NCI-H2227 (cell line): ENCODE results near the gene PNPLA3.

Experiments
- DNase-seq: peaks from one replicate; lab custom pipeline; 2025; ENCODE audit not compliant: unreplicated experiment; lab: John Stamatoyannopoulos, UW

The PNPLA3 gene

DNA sequence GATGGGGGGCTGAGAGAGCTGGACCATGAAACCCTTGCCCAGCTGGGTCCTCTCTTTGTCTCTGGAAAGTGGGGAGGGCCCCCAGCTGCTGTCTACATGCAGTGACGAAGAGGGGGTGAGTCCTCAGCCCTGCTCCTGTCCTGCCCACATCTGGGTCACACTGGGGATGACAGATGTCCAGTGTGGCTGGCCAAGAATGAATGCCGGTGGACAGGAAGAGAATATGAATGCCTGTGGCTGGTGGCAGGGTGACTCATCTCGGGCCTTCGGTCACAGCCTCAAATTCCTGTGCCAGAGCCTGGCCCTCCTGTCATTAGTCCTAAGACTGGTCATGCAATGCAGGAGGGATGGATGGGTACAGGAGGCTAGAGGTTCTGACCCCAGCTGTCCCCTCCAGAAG, 2.2 kb upstream of the PNPLA3 start:
- DNase-seq, result no peak

DNA sequence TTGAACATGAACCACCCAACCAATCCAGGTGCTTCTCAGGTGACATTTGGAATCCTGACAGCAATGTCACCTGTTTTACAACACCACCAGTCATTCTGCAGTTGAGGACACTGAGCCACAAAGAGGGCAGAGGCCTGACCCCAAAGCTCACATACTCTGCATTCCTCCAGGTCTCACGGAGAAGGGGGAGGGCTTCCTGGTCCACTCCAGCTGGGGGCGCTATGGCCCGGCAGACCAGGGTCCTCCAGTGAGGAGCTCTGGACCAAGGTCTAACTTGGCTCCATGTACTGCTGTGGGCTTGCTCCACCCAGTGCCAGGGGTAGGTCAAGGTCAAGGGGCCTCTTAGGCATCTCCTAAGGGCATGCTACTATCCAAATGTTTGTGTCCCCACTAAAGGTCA, 1.5 kb upstream of the PNPLA3 start:
- no peak for DNase-seq

DNA sequence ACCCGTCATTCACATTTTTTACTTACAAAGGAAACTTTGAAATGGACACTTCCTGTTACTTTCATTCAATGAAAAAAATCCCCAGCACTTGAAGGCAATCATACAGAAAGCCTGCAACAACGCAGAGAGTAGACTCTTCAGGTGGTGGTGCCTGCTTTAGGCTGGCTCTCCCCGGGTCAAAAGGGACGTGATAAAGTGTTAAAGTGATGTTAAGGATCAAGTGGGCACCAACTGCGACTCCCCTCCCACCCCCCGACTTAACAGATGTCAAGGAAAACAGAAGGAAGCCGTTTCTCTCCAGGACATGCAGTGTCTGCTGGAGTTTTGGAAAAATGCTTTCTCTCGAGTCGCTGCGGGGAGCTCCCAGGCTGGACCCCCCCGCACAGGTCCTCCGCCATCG, 414 bp upstream of the PNPLA3 start:
- DNase-seq, result peak; percentile 71

DNA sequence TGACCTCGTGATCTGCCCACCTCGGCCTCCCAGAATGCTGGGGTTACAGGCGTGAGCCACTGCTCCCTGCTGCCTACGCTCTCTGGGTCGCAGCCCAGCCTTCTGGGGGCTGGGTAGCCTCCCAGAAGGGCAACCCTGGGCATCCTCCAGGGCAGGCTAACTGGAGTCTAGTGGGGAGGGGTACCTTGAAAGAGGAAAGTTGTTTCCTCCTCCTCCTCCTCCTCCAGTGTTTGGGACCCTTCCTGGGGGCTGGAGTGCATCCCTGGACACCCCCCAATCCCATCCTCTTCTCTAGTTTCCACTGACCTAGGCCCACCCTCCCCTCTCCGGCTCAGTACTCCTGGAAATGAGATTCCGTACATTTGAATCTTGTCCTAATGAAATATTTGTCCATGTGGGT, 1.3 kb downstream of the PNPLA3 start:
- DNase-seq, result no peak

DNA sequence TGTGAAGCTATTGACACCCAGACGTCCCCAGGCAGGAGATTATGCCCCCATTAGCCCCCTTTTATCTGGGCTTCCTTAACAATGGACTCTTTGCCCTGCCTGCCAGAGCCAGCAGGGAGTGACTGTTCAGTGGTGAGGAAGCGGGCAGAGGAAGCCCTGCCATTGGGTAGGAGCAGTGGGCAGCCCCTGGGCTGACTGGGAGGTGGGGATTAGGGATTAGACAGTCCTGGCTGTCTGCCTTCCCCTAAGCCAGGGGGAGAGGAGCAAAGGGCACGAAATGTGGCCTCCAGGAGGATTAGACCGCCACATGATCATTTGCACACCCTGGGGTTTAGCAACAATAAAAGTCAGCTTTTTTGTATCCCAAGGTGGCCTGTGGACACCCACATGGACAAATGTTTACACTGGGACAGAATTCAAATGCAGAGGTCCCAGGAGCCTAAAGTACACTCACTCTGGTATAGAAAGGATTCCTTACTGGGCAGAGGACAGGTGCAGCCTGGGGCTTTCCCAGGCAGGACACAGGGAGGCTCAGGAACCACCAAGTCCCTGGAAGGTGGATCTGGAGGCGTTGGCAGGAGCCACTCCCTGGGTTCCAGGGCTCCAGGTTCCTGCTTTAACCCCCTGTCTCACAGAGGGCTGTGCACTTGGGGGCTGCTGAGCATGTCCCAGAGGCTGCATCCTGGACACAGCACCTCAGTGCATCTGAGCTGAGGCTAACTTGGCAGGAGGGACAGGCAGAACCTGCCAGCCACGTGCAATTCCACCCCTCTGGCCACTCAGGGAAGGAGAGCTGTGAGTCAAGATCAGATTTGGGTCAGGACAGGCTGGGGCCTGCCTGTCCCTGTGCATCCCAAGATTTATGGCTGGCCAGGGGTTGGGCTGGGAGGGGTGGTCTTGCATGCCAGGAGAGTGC, 2.1 kb downstream of the PNPLA3 start:
- peak; percentile 26 for DNase-seq

DNA sequence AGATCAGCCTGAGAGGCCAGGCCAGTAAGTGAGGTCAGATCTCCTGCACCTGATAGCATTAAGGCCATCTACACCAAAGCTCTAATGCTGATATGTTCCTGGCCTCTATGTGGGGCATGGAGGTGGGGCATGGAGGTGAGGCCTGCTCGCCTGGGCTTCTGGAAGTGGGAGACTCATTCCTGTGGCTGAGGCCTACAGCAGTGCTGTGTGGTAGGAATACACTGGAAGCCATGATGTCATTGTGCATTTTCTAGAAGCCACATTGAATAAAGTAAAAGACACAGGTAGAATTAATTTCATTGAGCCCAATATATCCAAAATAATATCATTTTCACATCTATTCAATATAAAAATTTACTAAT, 2.7 kb downstream of the PNPLA3 start:
- DNase-seq, result no peak

DNA sequence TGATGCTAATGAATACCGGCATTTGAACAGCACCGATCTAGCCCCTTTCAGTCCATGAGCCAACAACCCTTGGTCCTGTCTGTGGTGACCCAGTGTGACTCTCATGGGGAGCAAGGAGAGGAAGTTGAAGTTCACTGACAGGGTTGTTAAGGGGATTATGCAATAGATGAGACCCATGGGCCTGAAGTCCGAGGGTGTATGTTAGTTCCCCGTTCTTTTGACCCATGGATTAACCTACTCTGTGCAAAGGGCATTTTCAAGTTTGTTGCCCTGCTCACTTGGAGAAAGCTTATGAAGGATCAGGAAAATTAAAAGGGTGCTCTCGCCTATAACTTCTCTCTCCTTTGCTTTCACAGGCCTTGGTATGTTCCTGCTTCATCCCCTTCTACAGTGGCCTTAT, 4.9 kb downstream of the PNPLA3 start:
- DNase-seq, result no peak

DNA sequence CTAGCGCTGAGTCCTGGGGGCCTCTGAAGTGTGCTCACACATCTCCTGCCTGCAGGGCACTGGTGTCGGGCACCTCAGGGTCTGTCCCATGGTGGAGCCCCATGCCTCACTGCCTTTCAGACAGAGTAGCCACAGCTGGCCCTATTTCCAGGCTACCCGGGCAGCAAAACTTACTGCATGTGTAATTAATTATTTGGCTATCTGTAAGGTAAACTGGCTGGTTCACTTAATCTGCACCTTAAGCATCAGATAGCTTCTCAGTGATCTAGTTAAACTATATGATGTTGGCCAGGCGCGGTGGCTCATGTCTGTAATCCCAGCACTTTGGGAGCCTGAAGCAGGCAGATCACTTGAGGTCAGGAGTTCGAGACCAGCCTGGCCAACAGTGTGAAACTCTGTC, 5.3 kb downstream of the PNPLA3 start:
- DNase-seq, result no peak

DNA sequence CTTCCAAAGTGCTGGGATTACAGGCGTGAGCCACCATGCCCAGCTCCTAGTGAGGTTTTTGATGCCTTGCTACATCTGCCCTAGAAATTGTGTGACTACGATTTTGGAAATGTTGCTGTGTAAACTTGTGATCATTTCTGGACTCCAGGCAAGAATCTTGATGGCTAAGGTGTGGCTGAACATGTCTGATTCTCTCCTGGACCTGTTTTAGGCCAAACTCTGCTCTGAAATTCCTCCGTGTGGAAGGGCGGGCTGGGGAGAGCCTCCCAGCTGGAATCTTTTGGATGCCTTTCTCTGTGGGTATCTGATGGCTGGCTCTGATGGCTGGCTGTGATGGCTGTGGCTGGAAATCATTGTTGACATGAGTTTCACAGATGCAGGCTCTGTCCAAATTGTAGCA, 8.2 kb downstream of the PNPLA3 start:
- DNase-seq, result no peak

DNA sequence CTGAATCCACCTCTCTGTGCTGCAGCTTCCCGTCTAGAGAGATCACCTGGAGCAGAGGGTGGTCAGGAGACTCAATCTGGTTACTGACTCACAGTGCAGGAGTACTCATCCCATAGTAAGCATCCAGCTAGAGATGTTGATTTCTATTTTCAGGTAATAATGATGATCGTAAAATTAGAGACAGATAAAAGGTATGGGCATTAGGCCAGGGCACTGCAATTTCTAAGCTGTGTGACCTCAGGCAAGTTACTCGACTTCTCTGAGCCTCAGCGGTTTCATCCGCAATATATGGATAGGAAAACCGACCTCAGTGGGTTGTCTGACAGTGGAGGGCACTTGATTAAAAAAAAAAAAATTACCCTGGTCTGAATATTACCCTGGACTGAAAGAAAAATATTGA, 17.8 kb downstream of the PNPLA3 start:
- DNase-seq, result no peak

DNA sequence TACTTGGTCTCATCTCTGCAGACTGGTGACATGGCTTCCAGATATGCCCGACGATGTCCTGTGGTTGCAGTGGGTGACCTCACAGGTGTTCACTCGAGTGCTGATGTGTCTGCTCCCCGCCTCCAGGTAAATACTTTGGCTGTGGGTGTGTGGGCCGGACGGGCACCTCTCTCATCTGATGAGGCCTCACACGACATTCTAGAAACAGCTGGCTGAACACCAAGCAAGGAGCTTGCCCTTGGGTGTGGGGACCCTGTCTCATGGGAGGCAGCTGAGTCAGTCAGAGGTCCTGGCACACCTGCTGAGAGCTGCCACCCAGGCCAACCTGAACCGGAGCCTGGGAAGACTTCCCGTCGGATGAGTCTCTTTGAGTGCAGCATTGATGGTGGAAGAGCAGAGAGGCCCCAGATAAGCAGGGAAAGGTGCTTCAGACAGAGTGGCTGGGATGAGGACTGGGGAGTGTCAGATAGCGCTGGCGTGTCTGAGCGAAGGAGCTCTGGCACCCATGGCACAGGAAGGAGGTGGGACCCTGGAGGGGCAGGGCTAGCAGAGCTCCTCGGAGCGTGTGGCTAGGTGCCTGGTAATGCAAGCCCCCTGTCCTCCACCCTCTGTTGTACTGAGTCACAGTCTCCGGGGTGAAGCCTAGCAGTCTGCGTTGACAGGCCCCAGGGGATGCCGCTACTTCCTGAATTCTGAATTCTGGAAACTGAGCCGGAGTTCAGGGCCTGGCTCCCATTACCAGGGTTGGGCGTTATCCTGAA, 21.2 kb downstream of the PNPLA3 start:
- DNase-seq, result no peak

DNA sequence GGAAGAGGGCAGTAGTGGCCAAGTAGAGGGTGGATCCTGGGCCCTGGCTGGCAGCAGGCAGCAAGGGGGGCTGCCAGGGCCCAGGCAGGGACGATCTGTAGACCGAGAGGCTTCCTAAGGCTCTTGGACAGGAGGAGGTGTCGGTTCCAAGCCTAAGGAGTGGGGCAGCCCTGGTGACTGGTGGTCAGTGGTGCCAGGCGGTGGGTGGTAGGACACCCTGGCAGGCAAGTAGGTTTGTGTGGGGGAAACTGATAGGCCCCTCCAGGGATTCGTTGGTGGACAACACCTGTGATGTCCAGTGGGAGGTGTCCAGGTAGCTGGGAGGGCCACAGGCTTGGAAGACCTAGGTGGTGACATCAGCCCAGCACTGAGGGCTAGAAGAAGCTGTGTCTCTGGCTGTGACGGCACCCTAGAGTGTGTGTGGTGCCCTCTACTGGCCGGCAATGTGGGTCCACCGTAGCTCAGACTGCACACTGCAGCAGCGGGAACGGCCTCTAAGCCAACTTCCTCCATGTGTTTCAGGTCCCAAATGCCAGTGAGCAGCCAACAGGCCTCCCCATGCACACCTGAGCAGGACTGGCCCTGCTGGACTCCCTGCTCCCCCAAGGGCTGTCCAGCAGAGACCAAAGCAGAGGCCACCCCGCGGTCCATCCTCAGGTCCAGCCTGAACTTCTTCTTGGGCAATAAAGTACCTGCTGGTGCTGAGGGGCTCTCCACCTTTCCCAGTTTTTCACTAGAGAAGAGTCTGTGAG, 22.2 kb downstream of the PNPLA3 start:
- DNase-seq, result peak; percentile 5

DNA sequence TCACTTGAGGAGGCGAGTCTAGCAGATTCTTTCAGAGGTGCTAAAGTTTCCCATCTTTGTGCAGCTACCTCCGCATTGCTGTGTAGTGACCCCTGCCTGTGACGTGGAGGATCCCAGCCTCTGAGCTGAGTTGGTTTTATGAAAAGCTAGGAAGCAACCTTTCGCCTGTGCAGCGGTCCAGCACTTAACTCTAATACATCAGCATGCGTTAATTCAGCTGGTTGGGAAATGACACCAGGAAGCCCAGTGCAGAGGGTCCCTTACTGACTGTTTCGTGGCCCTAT, 22.7 kb downstream of the PNPLA3 start:
- peak; percentile 9 for DNase-seq

DNA sequence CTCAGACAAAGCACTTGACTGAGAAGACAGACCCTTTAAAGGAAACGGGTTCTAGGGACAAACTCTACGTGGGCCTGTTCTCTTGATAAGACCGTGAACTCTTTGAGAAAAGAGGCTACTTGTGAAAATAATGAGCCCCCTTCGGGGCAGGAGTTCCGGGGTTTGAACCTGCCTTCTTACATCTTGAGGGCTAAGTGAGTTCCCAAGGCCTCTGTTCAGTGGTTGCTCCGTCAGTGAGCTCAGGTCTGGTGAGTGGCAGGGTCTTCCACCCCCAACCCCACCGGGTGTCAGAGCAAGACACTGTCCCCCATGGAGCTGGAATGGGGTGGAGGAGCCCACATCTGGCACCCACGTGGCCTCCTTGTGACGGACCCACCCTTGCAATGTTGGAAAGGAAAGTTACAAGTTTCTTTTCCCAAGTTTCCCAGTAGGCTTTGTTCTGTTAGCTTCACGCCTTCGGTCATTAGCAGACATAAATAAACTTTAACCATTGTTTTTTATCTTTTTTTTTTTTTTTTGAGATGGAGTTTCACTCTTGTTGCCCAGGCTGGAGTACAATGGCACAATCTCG, 25.3 kb downstream of the PNPLA3 start:
- no peak for DNase-seq

DNA sequence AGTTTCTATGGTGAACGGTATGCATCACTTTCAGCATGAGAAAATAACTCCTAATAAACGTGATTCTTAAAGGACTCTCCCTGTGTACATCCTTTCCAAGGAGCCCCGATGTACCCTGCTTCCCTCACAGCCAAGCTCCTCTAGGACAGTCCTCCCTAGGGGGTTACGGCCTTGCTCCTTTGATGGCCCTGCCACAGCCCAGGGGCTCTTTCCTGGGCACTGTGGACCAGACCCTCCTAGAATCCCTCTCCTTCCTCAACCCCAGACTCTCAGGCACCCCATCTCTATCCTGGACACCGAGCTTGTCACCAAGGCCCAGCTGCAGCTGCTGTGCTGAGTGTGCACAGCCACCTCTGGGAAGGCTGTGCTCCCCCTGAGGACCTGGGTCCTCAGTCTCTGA, 27.8 kb downstream of the PNPLA3 start:
- DNase-seq, result no peak

DNA sequence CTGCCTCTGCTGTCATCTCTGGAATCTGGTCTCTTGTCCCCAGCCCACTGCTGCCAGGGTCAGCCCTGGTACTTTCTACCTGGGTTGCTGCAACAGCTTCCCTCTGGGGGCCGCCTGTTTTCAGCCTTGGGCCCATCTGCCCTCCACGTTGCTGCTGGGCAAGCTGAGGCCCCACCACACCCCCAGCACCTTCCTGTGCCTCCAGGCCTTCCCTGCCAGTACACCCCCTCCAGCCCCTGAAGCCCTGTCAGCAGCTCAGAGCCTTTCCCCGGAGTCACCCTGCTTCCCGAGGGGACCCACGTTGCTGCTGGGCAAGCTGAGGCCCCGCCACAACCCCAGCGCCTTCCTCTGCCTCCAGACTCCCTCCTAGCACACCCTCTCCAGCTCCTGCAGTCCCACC, 28.4 kb downstream of the PNPLA3 start:
- no peak for DNase-seq

DNA sequence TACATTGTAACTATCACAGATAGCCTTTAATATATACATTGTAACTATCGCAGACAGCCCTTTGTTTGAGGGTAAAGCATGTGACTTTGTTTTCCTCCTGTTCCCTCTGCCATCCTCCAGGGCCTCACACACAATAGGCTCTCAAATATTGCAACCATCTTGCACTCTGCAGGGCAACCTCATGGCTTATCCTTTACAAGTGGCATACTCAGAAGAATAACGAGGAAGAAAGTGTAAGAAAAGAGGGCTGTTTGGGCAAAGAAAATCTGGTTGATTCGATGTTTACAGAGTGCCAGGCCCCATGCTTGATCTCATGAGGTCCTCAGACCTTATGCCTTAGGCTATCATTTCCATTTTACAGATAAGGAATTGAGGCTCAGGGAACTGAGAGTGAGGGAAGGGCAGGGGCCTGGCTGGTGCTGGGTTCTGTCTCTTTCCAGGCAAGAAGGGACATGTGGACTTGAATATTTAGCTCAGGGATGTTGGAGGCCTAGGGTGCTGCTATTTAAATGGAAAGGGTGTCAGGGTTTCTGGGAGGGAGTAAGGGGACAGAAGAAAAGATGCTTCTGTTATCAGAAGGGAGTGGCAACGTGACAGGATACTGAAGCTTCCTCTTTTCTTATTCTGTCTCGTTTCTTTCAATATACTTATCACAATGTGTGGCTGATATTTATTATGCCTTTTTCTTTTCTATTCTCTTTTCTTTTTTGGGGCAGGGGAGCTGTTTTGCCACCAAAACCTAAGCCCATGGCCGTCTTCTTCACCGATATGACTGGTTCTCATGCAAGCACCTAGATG, 30.6 kb downstream of the PNPLA3 start:
- DNase-seq, result no peak

DNA sequence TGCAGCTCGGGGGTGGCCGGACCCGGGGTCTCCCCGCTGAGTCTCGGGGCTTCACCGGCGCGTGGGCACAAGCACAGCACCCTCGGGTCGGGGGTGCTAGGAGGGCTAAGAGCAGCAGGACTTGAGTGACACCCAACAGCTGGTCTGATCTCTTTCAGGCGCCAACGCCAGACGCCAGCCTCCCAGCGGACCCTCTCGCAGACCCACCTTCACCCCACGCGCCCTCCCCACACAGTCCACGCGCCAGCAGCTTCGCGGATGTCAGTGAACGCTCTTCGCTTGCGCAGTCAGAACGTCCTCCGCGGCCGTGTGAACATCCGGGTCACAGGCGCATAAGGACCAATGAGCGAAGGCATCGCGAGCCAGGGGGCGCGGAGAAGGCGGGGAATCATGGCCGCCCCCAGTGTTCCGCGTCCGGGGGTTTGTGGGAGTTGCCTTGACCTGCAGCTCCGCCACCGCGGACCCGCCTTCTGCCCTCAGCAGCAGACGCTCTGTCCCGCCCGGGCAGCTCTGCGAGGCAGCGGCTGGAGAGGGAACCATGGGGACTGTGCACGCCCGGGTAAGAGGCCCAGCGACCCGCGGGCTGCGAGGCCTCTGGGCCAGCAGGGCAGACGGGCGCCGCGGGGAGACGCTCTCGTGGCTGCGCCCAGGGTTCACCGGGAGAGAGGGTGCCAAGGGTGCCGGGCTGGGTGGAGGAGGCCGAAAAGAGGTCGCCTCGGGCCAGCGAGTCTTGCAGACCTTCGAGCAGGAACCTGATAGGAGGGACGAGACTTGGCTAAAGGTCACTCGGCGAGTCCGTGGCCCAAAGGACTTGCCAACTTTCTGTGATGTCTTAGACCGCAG, 31.7 kb downstream of the PNPLA3 start, which contains the start of gene SAMM50:
Gene SAMM50, plus strand, starts transcription at position 403 of the 843 bp plus-strand sequence. Its CDS starts 136 bp downstream, at position 539.
- peak; percentile 92 for DNase-seq

DNA sequence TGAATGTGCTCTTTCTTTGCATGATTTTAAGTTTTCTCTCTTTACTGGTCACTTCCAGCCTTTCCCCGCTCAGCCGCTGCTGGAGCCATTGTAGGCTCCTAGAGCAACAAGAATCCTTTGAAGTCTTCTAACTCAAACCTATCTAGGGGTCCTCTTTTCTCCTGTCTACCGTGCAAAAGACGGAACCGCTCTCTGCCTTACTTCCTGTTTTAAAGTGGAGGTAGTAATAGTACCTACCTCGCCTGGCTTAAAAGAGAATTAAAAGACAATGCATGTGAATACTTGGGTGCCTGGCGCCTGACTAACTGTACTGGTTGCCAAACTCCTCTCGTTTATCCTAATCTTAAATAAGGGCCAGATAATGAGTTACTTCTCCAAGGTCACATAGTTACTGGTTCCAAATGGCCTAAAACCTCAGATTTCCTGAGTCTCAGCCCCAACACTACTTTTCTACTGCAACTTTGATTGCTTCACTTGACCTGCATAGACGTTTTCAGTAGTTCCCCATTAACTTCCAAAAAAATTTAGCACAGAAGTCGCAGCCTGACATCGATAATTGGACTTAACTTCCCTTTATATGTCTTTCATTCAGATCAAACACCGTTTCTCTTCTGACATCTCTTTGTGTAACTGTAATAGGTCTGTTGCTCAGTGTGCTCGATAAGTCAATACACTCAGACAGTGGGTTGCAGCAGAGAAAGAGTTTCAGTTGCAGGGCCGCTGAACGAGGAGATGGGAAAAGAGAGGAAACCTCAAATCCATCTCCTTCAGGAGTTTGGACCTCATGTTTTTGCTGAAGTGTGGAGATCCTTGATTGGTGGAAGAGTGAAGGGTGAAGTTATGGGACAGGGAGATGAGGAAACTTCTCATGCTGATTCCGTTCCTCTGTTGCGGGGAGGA, 32.5 kb downstream of the PNPLA3 start:
- DNase-seq, result no peak
